Right hindlimb (tissue), 1 donor: ENCODE results near the gene TCERG1L.
A peak's percentile ranks its signal among the peaks of the same experiment; 100 is the strongest.

Source experiments
- DNase-seq: peaks from one replicate; pipeline ENCODE4 v3.0.0-alpha.2; 2018

Gene TCERG1L

GRCh38 chr10:131221632-131222277, 89.8 kb downstream of the TCERG1L start:
- DNase-seq, result no peak

GRCh38 chr10:131220601-131221171, 90.8 kb downstream of the TCERG1L start:
- DNase-seq, result no peak

DNA sequence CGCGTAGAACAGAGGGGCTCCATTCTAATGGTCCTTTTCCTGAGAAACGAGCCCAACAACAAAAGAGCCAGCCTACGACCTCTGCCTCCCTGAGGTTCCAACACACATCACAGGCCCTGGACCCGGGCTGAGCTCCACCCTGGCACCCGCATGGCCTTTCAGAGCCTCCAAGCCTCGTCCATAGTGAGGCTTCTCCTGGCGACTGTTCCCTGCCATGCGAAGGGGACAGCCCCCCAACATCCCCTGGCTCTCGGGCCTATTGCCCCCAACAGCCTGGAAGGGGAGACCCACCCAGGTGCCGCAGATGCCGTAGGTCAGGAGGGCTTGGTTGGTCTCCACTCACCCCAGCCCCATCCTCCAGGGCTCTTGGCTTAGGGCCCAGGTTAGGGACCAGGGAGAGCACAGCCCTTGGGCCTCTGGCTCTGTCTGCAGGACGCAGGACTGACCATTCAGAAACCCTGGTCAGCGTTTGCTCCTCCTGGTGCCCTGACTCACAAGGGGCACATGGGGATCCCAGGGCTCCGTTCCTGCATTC, 91.5 kb downstream of the TCERG1L start:
- DNase-seq, result no peak

DNA sequence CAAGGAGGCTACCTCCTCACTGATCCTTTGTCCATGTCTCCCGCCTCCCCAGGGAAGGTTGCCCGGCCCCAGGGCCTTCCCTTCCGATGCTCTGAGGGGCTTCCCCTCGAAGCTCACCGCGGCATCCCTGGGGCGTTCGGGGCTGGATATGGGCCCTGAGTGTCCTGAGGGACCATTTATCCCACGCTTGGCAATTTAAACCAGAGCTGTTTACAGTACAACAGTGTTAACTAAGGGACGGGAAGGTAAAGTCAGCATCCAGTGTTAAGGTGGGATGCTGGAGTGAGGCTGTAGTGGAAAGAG, 92.0 kb downstream of the TCERG1L start:
- no peak for DNase-seq

DNA sequence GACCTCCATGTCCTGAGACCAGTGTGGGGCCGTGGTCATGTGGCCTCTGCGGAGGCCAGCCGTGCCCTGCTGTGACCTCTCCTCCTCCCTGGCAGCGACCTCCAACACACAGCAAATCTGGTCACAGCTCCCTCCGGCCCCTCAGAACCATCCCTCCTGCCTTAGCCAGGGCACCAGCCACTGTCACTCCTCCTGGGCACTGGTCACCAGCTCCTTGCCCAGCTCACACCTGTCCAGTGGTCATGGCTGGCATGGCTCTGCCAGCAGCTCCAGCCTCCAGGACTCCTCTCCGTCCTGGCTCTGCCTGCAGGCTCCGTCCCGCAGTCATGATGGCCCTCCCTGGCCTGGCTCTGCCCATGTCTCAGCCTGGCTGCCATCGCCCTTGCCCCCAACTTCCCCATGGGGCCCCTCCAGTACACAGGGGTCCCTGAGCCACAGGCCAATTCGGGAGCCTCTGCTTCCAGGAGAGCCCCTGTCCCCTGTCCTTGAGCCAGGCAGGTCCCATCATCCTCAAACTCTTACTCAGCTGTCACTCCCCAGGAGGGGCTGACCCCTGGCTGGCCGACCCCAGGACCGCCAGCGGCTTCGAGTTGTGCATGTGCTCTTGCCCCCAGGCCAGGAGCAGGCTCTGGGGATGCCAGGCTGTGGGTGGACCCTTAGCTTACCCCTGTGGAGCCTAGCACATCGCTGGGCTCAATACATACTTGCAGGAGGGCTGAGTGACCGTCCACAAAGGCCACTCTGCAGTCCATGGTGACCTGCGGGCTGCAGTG, 92.5 kb downstream of the TCERG1L start:
- DNase-seq, result no peak

GRCh38 chr10:131216681-131217230, 94.8 kb downstream of the TCERG1L start:
- peak; percentile 7 for DNase-seq

- peak; percentile 5 for DNase-seq
Observed at GRCh38 chr10:131215776-131216175, 95.7 kb downstream of the TCERG1L start.

GRCh38 chr10:131214521-131215244, 96.8 kb downstream of the TCERG1L start:
- no peak for DNase-seq

GRCh38 chr10:131213741-131214505, 97.6 kb downstream of the TCERG1L start:
- peak; percentile 7 for DNase-seq

DNA sequence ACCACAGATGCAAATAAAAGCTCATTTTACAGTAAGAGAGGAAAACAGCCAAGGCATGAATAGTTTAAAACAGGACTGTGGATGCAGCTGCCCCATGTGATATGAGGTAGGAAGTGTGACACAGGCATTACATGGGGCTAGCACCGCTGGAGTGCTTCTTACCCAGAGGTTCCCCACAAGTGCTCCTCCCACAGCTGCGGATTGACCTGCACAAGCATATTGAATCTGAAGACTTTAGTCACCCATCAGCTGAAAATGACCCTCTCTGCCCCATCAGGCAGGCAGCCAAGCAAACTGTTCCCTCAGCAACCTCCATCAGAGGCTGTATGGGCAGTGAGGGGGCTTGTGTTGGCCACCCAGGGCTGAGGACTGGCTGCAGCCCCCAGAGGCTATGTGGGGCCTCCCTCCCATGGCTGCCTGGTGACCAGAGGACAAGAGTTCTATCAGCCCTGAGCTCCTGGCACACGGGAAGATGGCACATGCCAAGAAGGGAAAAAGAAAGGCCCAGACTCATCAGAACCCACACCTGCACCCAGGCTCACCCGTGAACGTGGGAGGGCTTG, 98.7 kb downstream of the TCERG1L start:
- DNase-seq, result no peak

- no peak for DNase-seq
Observed at GRCh38 chr10:131211965-131212619, 99.4 kb downstream of the TCERG1L start.

- peak; percentile 2 for DNase-seq
Observed at GRCh38 chr10:131211559-131211958, 100.0 kb downstream of the TCERG1L start.

- no peak for DNase-seq
Observed at GRCh38 chr10:131211146-131211545, 100.4 kb downstream of the TCERG1L start.

- peak; percentile 5 for DNase-seq
Observed at GRCh38 chr10:131210181-131210580, 101.3 kb downstream of the TCERG1L start.

DNA sequence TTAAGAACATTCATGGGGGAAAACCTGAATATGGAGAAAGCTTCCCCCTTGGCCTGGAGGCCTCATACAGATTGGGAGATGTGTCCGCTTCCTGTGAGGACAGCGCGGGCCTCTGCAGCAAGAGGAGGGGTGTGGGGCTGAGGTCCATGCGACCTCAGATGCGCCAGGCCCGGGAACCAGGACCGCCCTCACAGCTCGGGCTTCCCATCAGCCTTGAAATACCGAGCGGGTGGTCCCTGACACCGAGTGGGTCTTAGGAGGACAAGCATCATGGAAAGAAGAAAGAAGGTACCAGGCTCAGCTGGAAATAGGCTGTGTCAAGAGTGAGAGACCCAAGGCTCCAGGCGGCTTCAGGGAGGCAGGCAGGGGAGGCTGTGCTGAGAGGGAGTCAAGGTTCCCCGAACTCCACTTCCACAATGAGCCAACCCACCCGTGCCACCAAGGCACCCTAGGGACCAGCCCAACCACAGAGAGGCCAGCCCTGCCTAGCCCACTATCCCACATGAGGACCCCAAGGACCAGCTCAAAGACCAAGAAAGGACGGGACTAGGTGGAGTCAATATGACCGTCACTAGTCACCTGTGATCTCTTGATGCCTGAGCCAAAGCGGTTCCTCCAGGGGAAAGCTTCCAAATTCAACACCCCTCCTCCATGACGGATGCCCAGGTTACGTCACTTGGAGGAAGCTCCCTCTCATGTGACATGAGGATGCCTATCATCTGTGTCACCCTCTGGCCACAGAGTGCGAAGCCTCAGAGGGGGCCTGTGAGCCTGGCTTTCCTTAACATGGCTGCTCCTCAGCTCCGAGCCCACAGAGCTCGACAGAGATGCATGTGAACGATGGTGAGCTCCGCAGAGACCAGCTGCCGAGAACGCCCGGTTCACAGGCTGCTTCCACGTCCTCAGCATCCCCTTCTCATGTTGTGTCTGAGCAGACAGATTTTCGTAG, 103.7 kb downstream of the TCERG1L start:
- peak; percentile 4 for DNase-seq

GRCh38 chr10:131207176-131207575, 104.3 kb downstream of the TCERG1L start:
- no peak for DNase-seq

DNA sequence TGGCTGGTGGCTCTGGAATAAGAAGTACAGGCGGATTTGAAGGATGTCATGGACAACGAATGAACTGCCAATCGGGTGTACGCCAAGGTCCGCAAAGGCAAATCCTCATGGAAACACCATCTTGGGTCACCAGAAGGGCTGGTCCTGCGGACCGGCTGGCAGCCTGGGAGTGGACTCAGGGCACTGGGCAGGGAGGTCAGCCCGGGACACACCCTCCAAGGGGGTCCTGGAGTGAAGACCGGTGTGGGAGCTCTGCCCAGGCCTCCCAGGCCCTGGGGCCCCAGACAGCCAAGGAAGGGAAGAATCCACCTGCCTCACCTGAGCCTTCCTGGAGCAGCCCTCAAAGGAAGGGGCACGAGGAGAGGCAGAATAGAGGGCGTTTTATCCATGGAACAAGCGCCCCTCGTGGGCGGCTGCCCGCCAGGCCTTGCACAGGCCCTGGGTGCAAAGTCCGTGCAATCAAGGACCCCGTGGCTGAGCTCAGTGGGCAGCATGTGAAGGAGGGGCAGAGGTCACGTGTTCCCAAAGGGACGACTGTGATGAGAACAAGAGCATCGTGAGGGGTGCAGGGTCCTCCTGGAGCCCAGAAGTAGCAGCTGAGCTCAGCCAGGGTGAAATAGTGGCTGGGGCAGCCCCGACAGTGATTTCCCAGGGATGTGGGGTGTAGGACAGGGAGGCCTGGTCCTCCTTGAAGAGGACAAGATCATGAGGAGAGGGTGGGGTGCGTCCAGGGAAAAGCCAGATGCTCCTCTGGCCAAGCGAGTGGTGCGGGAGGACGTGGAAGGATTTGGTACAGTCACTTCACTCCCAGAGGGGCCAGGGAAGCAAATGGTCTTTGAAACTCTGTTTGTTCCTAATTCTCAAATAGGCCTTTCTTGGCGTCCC, 105.2 kb downstream of the TCERG1L start:
- peak; percentile 12 for DNase-seq

- DNase-seq, result no peak
Observed at GRCh38 chr10:131205556-131205955, 106.0 kb downstream of the TCERG1L start.
